Natural killer cell (primary cell): Measurements from ENCODE around the gene ZNF280C. TPM values are rescaled to one million over a fixed set of nuclear protein-coding genes. Genes with fewer than 3 reads are reported as not detected.

Source experiments
- ATAC-seq, 3 donors: fragments of 150-1000 bp in 2 of 3; fragments of 200-7000 bp in 1 of 3; cut with Tn5 transposase; 1 replicate in 1 of 3; 2 replicates in 2 of 3; pipeline ENCODE4 v1.10.0; 2021; ENCODE audit warnings: mild to moderate bottlenecking in 2 of 3, moderate library complexity in 2 of 3
- DNase-seq, 2 donors: peaks; one replicate each; pipeline versions ENCODE4 v3.0.0 to v3.0.0-alpha.2; 2013 to 2021; ENCODE audit warnings: mixed read lengths in 1 of 2
- H3K27ac ChIP-seq: one replicate; pipeline ENCODE4 v1.5.1; 2013; ENCODE audit warnings: mild to moderate bottlenecking, low read length
- H3K27me3 ChIP-seq: one replicate; pipeline ENCODE4 v1.6.1; 2013; ENCODE audit warnings: low read length; ENCODE audit not compliant: control insufficient read depth, insufficient read depth
- H3K36me3 ChIP-seq: one replicate; pipeline ENCODE4 v1.6.1; 2013; ENCODE audit warnings: low read length; ENCODE audit not compliant: control insufficient read depth, insufficient read depth
- H3K4me1 ChIP-seq: one replicate; pipeline ENCODE4 v1.6.1; 2013; ENCODE audit warnings: low read length; ENCODE audit not compliant: control insufficient read depth, insufficient read depth
- H3K4me3 ChIP-seq: one replicate; pipeline ENCODE4 v1.5.1; 2013; ENCODE audit warnings: low read length
- H3K9me3 ChIP-seq: one replicate; pipeline ENCODE4 v1.6.1; 2013; ENCODE audit warnings: low read length; ENCODE audit not compliant: control insufficient read depth, insufficient read depth
- H3K27ac Mint-ChIP-seq, 2 donors: one replicate each; pipeline ENCODE4 v1.8.0; 2022; ENCODE audit warnings: mild to moderate bottlenecking in 2 of 2, mixed read lengths in 2 of 2, moderate library complexity in 1 of 2
- H3K27me3 Mint-ChIP-seq, 2 donors: one replicate each; pipeline ENCODE4 v1.8.0; 2022; ENCODE audit warnings: low read depth in 2 of 2, mixed read lengths in 2 of 2
- H3K36me3 Mint-ChIP-seq: one replicate; pipeline ENCODE4 v1.8.0; 2022; ENCODE audit warnings: mixed read lengths
- H3K4me1 Mint-ChIP-seq, 2 donors: one replicate each; pipeline ENCODE4 v1.8.0; 2022; ENCODE audit warnings: mixed read lengths in 2 of 2
- H3K4me3 Mint-ChIP-seq: one replicate; pipeline ENCODE4 v1.8.0; 2022; ENCODE audit warnings: mild to moderate bottlenecking, moderate library complexity, mixed read lengths
- H3K9me3 Mint-ChIP-seq, 2 donors: one replicate each; pipeline ENCODE4 v1.8.0; 2022; ENCODE audit warnings: mixed read lengths in 2 of 2
- CTCF ChIP-seq: fragments of 200-600 bp; IDR thresholded peaks from one replicate; pipeline ENCODE4 v1.8.0; 2022; ENCODE audit warnings: antibody characterized with exemption
- WGBS: methylation state at CpG from one replicate; pipeline ENCODE4 v1.1.7; 2013; ENCODE audit warnings: missing lambda C conversion rate; ENCODE audit not compliant: insufficient coverage; 5-methylcytosine and 5-hydroxymethylcytosine counted together
- intact Hi-C: fragments of 100-400 bp; cut with micrococcal nuclease; formaldehyde crosslinking; loops from one replicate; pipeline ENCODE4 v1.14.2; 2022
- total RNA-seq, 4 donors: library from RNA; stranded (reverse); fragments of 120-200 nt in 1 of 4; gene quantifications; one replicate each; pipeline versions ENCODE4 v1.2.3 to v1.2.4, GENCODE V29; 2013 to 2022

Gene ZNF280C
- total RNA-seq, 3 donors from 2014 or later (not counting 1 experiment from before 2014, with no cell fraction given), result 5.5 to 6.0 (median 5.8) TPM

GRCh38 chrX:130162094-130162735, 106.5 kb downstream of the ZNF280C start:
- DNase-seq, result no peak
- Mint-ChIP-seq H3K36me3 (no peaks in the 10 kb centered on the region), H3K9me3 (no peaks in the 10 kb centered on the region), H3K27me3 (peaks cover 0 to 15% of the 10 kb centered on the region in 2 donors), H3K27ac (peak overlapping the region in 1 of 2 donors; percentile 46), H3K4me3 (no peak overlapping the region), H3K4me1 (peaks cover 15 to 33% of the 10 kb centered on the region in 2 donors)
- 68% methylated on average over 4 of the region's 6 CpGs for WGBS
- TF ChIP-seq CTCF, result no peak
- Histone ChIP-seq H3K4me3 (no peak overlapping the region), H3K4me1 (peaks cover 6% of the 10 kb centered on the region), H3K9me3 (no peaks in the 10 kb centered on the region), H3K27me3 (no peaks in the 10 kb centered on the region), H3K27ac (no peak overlapping the region), H3K36me3 (no peaks in the 10 kb centered on the region)
- intact Hi-C loops, result no loop called here
- no peak for ATAC-seq

- DNase-seq, result no peak
- no peaks in the 10 kb centered on the region for H3K36me3 Mint-ChIP-seq
- TF ChIP-seq CTCF, result no peak
- H3K27ac ChIP-seq, result no peak overlapping the region
- no peak overlapping the region for H3K4me3 Mint-ChIP-seq
- H3K9me3 ChIP-seq, result no peaks in the 10 kb centered on the region
- H3K4me3 ChIP-seq, result no peak overlapping the region
- peaks cover 4 to 15% of the 10 kb centered on the region in 2 donors for H3K4me1 Mint-ChIP-seq
- intact Hi-C loops, result no loop called here
- H3K36me3 ChIP-seq, result peaks cover 2% of the 10 kb centered on the region
- H3K27me3 Mint-ChIP-seq, result peaks cover 0 to 9% of the 10 kb centered on the region in 2 donors
- H3K4me1 ChIP-seq, result no peaks in the 10 kb centered on the region
- no peaks in the 10 kb centered on the region for H3K9me3 Mint-ChIP-seq
- WGBS, result 64% methylated on average over 1 of the region's 4 CpGs
- ATAC-seq, result no peak
- no peak overlapping the region for H3K27ac Mint-ChIP-seq
- no peaks in the 10 kb centered on the region for H3K27me3 ChIP-seq
Observed at GRCh38 chrX:130159776-130160175, 108.9 kb downstream of the ZNF280C start.

- no peak overlapping the region for H3K4me3 ChIP-seq
- no peak overlapping the region for H3K27ac ChIP-seq
- peaks cover 0 to 11% of the 10 kb centered on the region in 2 donors for H3K4me1 Mint-ChIP-seq
- ATAC-seq (no peak), DNase-seq (no peak)
- no peaks in the 10 kb centered on the region for H3K9me3 Mint-ChIP-seq
- intact Hi-C loops, result no loop called here
- no peaks in the 10 kb centered on the region for H3K36me3 Mint-ChIP-seq
- no peaks in the 10 kb centered on the region for H3K4me1 ChIP-seq
- H3K36me3 ChIP-seq, result peaks cover 5% of the 10 kb centered on the region
- 91% methylated on average over 1 of the region's 2 CpGs for WGBS
- TF ChIP-seq CTCF, result no peak
- H3K27me3 Mint-ChIP-seq, result peaks cover 0 to 9% of the 10 kb centered on the region in 2 donors
- no peak overlapping the region for H3K4me3 Mint-ChIP-seq
- H3K27ac Mint-ChIP-seq, result no peak overlapping the region
- H3K27me3 ChIP-seq, result no peaks in the 10 kb centered on the region
- H3K9me3 ChIP-seq, result no peaks in the 10 kb centered on the region
Observed at GRCh38 chrX:130158311-130158710, 110.4 kb downstream of the ZNF280C start.

DNA sequence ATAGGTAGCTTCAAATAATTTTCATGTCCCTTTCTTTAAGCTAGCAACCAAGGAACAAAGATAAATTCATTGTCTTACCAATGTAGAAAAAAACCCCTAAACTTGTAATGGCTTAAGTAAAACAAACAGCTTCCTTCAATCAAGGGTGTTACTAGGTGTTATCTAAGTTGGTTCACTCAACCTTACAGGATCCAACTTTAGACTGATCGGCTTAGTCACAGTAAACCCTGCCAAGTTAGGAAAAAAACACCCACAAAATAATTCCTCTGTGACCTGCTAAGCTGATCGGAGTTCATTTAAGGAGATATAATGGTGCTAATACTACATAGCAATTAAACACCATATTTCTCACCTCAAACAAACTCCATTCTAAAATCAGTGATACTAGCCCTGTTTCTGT, 113.1 kb downstream of the ZNF280C start:
- no peak for TF ChIP-seq CTCF
- ATAC-seq, result no peak
- Histone ChIP-seq H3K4me3 (no peak overlapping the region), H3K36me3 (peaks cover 5% of the 10 kb centered on the region), H3K27me3 (no peaks in the 10 kb centered on the region), H3K4me1 (no peaks in the 10 kb centered on the region), H3K9me3 (no peaks in the 10 kb centered on the region), H3K27ac (no peak overlapping the region)
- intact Hi-C loops, result no loop called here
- Mint-ChIP-seq H3K9me3 (no peaks in the 10 kb centered on the region), H3K4me1 (peaks cover 0 to 4% of the 10 kb centered on the region in 2 donors), H3K27ac (no peak overlapping the region), H3K36me3 (no peaks in the 10 kb centered on the region), H3K27me3 (no peaks in the 10 kb centered on the region), H3K4me3 (no peak overlapping the region)
- no peak for DNase-seq
- no CpG with 5 or more reads among the region's 2 CpGs for WGBS
